Vagina (tissue), 2 donors: ENCODE results near the gene PIMREG. TPM values are rescaled to one million over a fixed set of nuclear protein-coding genes. Genes with fewer than 3 reads are reported as not detected.

Experiments
- DNase-seq, 2 donors: peaks; one replicate each; pipeline ENCODE4 v3.0.0-alpha.2; 2017; ENCODE audit errors: extremely low spot score in 2 of 2
- H3K27ac ChIP-seq: fragments of 200-600 bp; sonication (generic); one replicate; pipeline ENCODE4 v1.5.1; 2019
- H3K27me3 ChIP-seq: fragments of 200-600 bp; sonication (generic); one replicate; pipeline ENCODE4 v1.5.1; 2019
- H3K36me3 ChIP-seq, 2 donors: fragments of 200-600 bp; sonication (generic); one replicate each; pipeline ENCODE4 v1.5.1; 2017 to 2019
- H3K4me1 ChIP-seq: fragments of 200-600 bp; sonication (generic); one replicate; pipeline ENCODE4 v1.5.1; 2019
- H3K4me3 ChIP-seq, 2 donors: fragments of 200-600 bp; sonication (generic); 1 replicate in 1 of 2; 2 replicates in 1 of 2; pipeline ENCODE4 v1.5.1; 2016 to 2019
- H3K9me3 ChIP-seq: fragments of 200-600 bp; sonication (generic); one replicate; pipeline ENCODE4 v1.5.1; 2019
- POLR2A ChIP-seq, 2 donors: fragments of 450-650 bp; IDR thresholded peaks; one replicate each; pipeline ENCODE4 v1.6.1; 2017; ENCODE audit warnings: antibody characterized with exemption in 2 of 2, mild to moderate bottlenecking in 2 of 2, moderate library complexity in 2 of 2
- POLR2AphosphoS5 ChIP-seq, 2 donors: sonication (generic); formaldehyde crosslinking; IDR thresholded peaks; one replicate each; pipeline ENCODE4 v1.9.0; 2017; ENCODE audit warnings: antibody characterized with exemption in 2 of 2, mild to moderate bottlenecking in 2 of 2, low read depth in 1 of 2; ENCODE audit not compliant: insufficient read depth in 1 of 2
- intact Hi-C: fragments of 100-400 bp; cut with DNase I; formaldehyde crosslinking; loops from one replicate; pipeline ENCODE4 v1.15.1; 2023
- total RNA-seq: library from RNA; depleted of rRNA; stranded (reverse); fragments of >200 nt; gene quantifications from one replicate; pipeline ENCODE4 v1.2.3, GENCODE V29; 2016
- TF ChIP-seq, protein P1 (sequence below), 3 experiments: fragments of 450-650 bp in 2 of 3; fragments of 200-600 bp in 1 of 3; sonication (generic) in 1 of 3; IDR thresholded peaks; one replicate each; pipeline ENCODE4 v1.5.1; 2017 to 2019; ENCODE audit warnings: antibody characterized with exemption in 3 of 3, mild to moderate bottlenecking in 2 of 3, moderate library complexity in 2 of 3

Gene PIMREG
- total RNA-seq, 1 donor from 2014 or later = 0.74 TPM

GRCh38 chr17:6457688-6458459, 13.6 kb downstream of the PIMREG start:
- H3K27ac ChIP-seq = no peak overlapping the region

DNA sequence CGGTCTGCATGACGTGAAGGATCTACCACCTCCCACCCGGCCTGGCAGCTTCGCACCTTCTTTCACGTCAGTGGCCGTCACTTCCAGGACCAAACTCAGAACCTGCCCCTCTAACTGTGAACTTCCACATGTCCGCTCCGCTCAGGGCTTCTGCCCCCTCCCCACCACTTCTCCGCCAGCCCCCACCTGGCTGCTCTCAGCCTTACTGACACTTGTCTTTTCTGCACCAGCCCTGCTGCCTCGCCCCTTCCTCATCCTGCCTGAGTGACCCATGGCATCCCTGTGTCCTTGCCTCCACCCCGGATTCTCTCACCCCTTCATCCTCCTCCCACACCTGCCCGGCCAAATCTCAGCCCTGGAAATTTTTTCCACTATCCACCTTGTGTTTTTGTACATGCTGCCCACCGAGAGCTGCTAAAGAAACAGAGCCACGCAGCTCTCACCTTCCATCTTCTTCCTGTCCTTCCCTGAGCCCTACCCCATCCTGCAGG, 14.2 kb downstream of the PIMREG start:
- DNase-seq = no peak
- intact Hi-C loops = no loop called here
- Histone ChIP-seq H3K27me3 (no peaks in the 10 kb centered on the region), H3K27ac (no peak overlapping the region), H3K4me3 (no peak overlapping the region), H3K9me3 (no peaks in the 10 kb centered on the region), H3K4me1 (peaks cover 8% of the 10 kb centered on the region), H3K36me3 (no peaks in the 10 kb centered on the region)
- TF ChIP-seq POLR2AphosphoS5 (IDR thresholded peaks at IDR 0.05; ENCODE audit: insufficient read depth in 1 of 2, low read depth in 1 of 2) = no peak
- TF ChIP-seq POLR2A (IDR thresholded peaks at IDR 0.05) = no peak
- TF ChIP-seq, protein P1, sequence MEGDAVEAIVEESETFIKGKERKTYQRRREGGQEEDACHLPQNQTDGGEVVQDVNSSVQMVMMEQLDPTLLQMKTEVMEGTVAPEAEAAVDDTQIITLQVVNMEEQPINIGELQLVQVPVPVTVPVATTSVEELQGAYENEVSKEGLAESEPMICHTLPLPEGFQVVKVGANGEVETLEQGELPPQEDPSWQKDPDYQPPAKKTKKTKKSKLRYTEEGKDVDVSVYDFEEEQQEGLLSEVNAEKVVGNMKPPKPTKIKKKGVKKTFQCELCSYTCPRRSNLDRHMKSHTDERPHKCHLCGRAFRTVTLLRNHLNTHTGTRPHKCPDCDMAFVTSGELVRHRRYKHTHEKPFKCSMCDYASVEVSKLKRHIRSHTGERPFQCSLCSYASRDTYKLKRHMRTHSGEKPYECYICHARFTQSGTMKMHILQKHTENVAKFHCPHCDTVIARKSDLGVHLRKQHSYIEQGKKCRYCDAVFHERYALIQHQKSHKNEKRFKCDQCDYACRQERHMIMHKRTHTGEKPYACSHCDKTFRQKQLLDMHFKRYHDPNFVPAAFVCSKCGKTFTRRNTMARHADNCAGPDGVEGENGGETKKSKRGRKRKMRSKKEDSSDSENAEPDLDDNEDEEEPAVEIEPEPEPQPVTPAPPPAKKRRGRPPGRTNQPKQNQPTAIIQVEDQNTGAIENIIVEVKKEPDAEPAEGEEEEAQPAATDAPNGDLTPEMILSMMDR (IDR thresholded peaks at IDR 0.05) = no peak

More at GRCh38 chr17:6457688-6458459, 13.6 kb downstream of the PIMREG start:
- no peak overlapping the region for H3K4me3 ChIP-seq
- intact Hi-C loops = no loop called here
- H3K36me3 ChIP-seq = no peaks in the 10 kb centered on the region
- H3K27me3 ChIP-seq = no peaks in the 10 kb centered on the region
- no peak for DNase-seq
- H3K9me3 ChIP-seq = no peaks in the 10 kb centered on the region
- no peak for TF ChIP-seq POLR2AphosphoS5 (IDR thresholded peaks at IDR 0.05; ENCODE audit: insufficient read depth in 1 of 2, low read depth in 1 of 2)
- TF ChIP-seq, protein P1 (IDR thresholded peaks at IDR 0.05) = no peak
- no peak for TF ChIP-seq POLR2A (IDR thresholded peaks at IDR 0.05)
- H3K4me1 ChIP-seq = peaks cover 8% of the 10 kb centered on the region

DNA sequence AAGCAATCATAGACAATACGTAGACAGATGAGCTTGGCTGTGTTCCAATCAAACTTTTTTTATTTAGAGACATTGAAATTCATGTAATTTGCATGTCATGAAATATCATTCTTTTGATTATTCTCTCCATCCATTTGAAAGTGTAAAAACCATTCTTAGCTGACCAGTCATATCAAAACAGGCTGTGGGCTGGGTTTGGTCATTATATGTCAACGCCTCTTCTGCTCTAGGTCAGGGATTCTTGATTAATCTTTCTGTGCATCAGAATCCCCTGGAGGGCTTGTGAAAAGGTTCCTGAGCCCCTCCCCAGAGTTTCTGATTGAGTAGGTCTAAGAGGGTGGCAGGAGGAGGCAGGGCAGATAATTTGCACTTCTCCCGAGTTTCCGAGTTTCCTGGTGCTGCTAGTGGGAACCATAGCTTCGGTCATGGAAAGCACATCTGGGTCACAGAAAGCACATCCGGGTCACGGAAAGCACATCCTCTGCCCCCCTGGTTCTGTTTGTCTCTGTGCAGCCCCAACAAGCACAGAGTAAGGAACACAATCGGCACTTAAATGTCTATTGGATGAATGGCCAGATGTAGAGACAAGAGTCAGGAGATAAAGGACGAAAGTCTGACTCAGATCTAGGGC, 16.4 kb downstream of the PIMREG start:
- H3K27ac ChIP-seq = no peak overlapping the region
- DNase-seq = no peak
- intact Hi-C loops = no loop called here
- H3K36me3 ChIP-seq = peaks cover 0 to 9% of the 10 kb centered on the region in 2 donors
- no peaks in the 10 kb centered on the region for H3K9me3 ChIP-seq
- H3K4me1 ChIP-seq = no peaks in the 10 kb centered on the region
- TF ChIP-seq POLR2A (IDR thresholded peaks at IDR 0.05) (no peak), POLR2AphosphoS5 (IDR thresholded peaks at IDR 0.05; ENCODE audit: insufficient read depth in 1 of 2, low read depth in 1 of 2) (no peak)
- TF ChIP-seq, protein P1 (IDR thresholded peaks at IDR 0.05) = no peak
- no peak overlapping the region for H3K4me3 ChIP-seq
- no peaks in the 10 kb centered on the region for H3K27me3 ChIP-seq

DNA sequence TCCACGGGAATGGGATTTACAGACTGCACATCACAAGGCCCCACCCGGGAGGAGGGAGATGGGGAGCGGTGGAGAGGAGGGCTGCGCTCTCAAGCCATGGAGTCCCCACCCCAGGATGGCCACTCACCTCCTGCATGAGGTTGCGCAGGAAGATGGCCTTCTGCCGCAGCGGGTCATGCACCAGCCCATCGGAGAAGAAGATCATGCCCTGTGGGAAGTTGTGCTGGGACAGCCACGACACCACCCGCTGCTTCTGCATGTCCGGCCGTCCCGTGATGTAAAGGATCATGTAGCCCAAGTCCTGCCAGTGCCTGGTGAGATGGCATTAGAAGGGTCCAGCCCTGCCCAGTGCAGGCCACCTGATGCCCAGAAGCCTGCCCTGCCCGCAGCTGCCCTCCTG, 17.0 kb downstream of the PIMREG start:
- Histone ChIP-seq H3K9me3 (no peaks in the 10 kb centered on the region), H3K27ac (no peak overlapping the region), H3K4me3 (no peak overlapping the region), H3K27me3 (no peaks in the 10 kb centered on the region), H3K4me1 (no peaks in the 10 kb centered on the region), H3K36me3 (peaks cover 0 to 9% of the 10 kb centered on the region in 2 donors)
- no peak for DNase-seq
- TF ChIP-seq, protein P1 (IDR thresholded peaks at IDR 0.05) = no peak
- TF ChIP-seq POLR2A (IDR thresholded peaks at IDR 0.05) = no peak
- no peak for TF ChIP-seq POLR2AphosphoS5 (IDR thresholded peaks at IDR 0.05; ENCODE audit: insufficient read depth in 1 of 2, low read depth in 1 of 2)
- intact Hi-C loops = no loop called here
